H1 (cell line): Measurements from ENCODE around the gene NR2F2.

Experiments used
- BRCA1 ChIP-seq: IDR thresholded peaks from 2 replicates; pipeline ENCODE4 v1.6.1; 2012; ENCODE audit warnings: low read depth, low read length, improper control_type of control experiment
- CTCF ChIP-seq, 3 experiments: IDR thresholded peaks; 1 replicate in 2 of 3; 2 replicates in 1 of 3; pipeline versions ENCODE4 v1.5.1 to v1.6.1; 2011; ENCODE audit warnings: low read length in 3 of 3, mild to moderate bottlenecking in 3 of 3, inconsistent platforms in 2 of 3, low read depth in 1 of 3, moderate library complexity in 1 of 3; ENCODE audit not compliant: insufficient read depth in 1 of 3; ENCODE audit errors: control extremely low read depth in 1 of 3
- EGR1 ChIP-seq: IDR thresholded peaks from 2 replicates; pipeline ENCODE4 v1.6.1; 2011; ENCODE audit warnings: low read depth, low read length, borderline replicate concordance
- KDM1A ChIP-seq: fragments of 200-600, 300-600 bp; sonication (generic); IDR thresholded peaks from 2 replicates; pipeline ENCODE4 v1.7.1; 2016; ENCODE audit warnings: mild to moderate bottlenecking, low read length, borderline replicate concordance
- MAFK ChIP-seq: IDR thresholded peaks from 2 replicates; pipeline ENCODE4 v1.6.1; 2012; ENCODE audit warnings: low read depth, mild to moderate bottlenecking, improper control_type of control experiment, low read length
- MAX ChIP-seq: IDR thresholded peaks from 2 replicates; pipeline ENCODE4 v1.6.1; 2012; ENCODE audit warnings: inconsistent platforms
- NANOG ChIP-seq: IDR thresholded peaks from 2 replicates; pipeline ENCODE4 v1.6.1; 2011; ENCODE audit warnings: low read length, low read depth, mild to moderate bottlenecking, inconsistent platforms; ENCODE audit not compliant: insufficient read depth, poor library complexity, severe bottlenecking
- POLR2A ChIP-seq, 2 experiments: IDR thresholded peaks; 1 replicate in 1 of 2; 2 replicates in 1 of 2; pipeline ENCODE4 v1.6.1; 2011; ENCODE audit warnings: low read depth in 2 of 2, low read length in 2 of 2, mild to moderate bottlenecking in 2 of 2; ENCODE audit errors: control extremely low read depth in 1 of 2
- TAF1 ChIP-seq: IDR thresholded peaks from 2 replicates; pipeline ENCODE4 v1.6.1; 2011; ENCODE audit warnings: mild to moderate bottlenecking, low read depth, low read length
- TBP ChIP-seq: IDR thresholded peaks from 2 replicates; pipeline ENCODE4 v1.6.1; 2011; ENCODE audit warnings: low read depth, low read length, improper control_type of control experiment
- ZNF274 ChIP-seq: IDR thresholded peaks from 2 replicates; pipeline ENCODE4 v1.7.0; 2012; ENCODE audit warnings: low read length, borderline replicate concordance; ENCODE audit errors: extremely low read depth

- TF ChIP-seq NANOG, result no peak
- no peak for TF ChIP-seq POLR2A (IDR thresholded peaks at IDR 0.05; ENCODE audit: control extremely low read depth in 1 of 2, low read depth in 2 of 2, low read length in 2 of 2)
- TF ChIP-seq TAF1, result no peak
- TF ChIP-seq EGR1, result no peak
- no peak for TF ChIP-seq CTCF (IDR thresholded peaks at IDR 0.05; ENCODE audit: control extremely low read depth in 1 of 3, insufficient read depth in 1 of 3, low read depth in 1 of 3, low read length in 3 of 3)
- TF ChIP-seq KDM1A, result no peak
- TF ChIP-seq BRCA1, result no peak
- no peak for TF ChIP-seq ZNF274
- no peak for TF ChIP-seq TBP
- TF ChIP-seq MAX, result no peak
- TF ChIP-seq MAFK, result no peak
These were observed 39.8 kb upstream of the NR2F2 start for GRCh38 chr15:96290679-96291078.
